ENCODE measurements around the gene PSG2. TPM values are rescaled to one million over a fixed set of nuclear protein-coding genes. Genes with fewer than 3 reads are reported as not detected.
"Not testable (repeated sequence)": the region's sequence is repeated elsewhere in the genome, so short reads cannot be mapped to it uniquely, and the experiment has no call there.

Gene PSG2
- total RNA-seq, 1 donor from 2014 or later = not detected

DNA sequence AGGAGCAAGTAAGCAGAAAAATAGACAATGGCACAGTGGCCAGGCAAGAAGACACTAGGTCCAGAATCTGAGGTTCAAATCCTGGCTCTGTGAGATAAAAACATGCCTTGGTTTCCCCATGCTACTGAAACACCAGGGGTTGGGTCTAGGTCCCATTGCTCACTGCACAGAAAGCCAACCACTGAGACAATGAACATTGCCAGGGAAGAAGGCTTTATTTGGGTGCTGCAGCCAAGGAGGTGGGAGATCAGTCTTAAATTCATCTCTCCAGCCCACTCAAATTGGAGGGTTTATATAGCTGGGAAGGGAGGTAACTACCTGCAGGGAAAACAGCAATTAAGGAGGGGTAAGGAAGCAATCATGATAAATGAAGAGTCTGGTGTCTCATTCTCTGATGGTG is 32.6 kb upstream of the PSG2 start:
- H3K36me3 Mint-ChIP-seq (ENCODE audit: unreplicated experiment); H3K27ac Mint-ChIP-seq (ENCODE audit: unreplicated experiment); H3K27me3 Mint-ChIP-seq (ENCODE audit: unreplicated experiment): not testable (repeated sequence)

GRCh38 chr19:43114626-43115025 is 32.1 kb upstream of the PSG2 start:
- H3K9me3 Mint-ChIP-seq (ENCODE audit: unreplicated experiment) = peaks cover 37% of the 10 kb centered on the region
- not testable (repeated sequence) for H3K27ac Mint-ChIP-seq (ENCODE audit: unreplicated experiment); H3K4me1 Mint-ChIP-seq (ENCODE audit: unreplicated experiment); H3K4me3 Mint-ChIP-seq (ENCODE audit: unreplicated experiment); H3K27me3 Mint-ChIP-seq (ENCODE audit: unreplicated experiment); H3K36me3 Mint-ChIP-seq (ENCODE audit: unreplicated experiment); DNase-seq (ENCODE audit: extremely low spot score, unreplicated experiment)

More for the DNA sequence above, 32.6 kb upstream of the PSG2 start:
- not testable (repeated sequence) for H3K4me1 Mint-ChIP-seq (ENCODE audit: unreplicated experiment); H3K4me3 Mint-ChIP-seq (ENCODE audit: unreplicated experiment); DNase-seq (ENCODE audit: extremely low spot score, unreplicated experiment)
- H3K9me3 Mint-ChIP-seq (ENCODE audit: unreplicated experiment) = peaks cover 41% of the 10 kb centered on the region

DNA sequence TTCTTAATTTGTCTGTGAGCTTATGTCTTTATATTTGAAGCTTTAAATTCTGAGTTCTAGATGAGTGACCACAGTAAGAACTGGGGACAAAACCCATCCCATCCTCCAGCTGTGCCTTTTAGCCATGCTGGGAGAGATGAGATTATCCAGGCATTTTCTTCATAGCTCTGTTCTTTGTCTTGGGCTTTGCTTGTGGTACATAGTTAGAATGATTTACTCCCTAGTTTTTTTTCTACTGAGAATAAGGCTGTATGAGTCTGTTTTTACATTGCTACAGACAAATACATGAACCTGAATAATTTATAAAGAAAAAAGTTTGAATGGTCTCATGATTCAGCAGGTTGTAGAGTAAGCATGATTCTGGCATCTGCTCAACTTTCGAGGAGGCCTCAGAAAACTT is 24.9 kb upstream of the PSG2 start:
- not testable (repeated sequence) for H3K36me3 Mint-ChIP-seq (ENCODE audit: unreplicated experiment); DNase-seq (ENCODE audit: extremely low spot score, unreplicated experiment); H3K27ac Mint-ChIP-seq (ENCODE audit: unreplicated experiment); H3K27me3 Mint-ChIP-seq (ENCODE audit: unreplicated experiment); H3K4me3 Mint-ChIP-seq (ENCODE audit: unreplicated experiment); H3K4me1 Mint-ChIP-seq (ENCODE audit: unreplicated experiment)
- peaks cover 30% of the 10 kb centered on the region for H3K9me3 Mint-ChIP-seq (ENCODE audit: unreplicated experiment)

DNA sequence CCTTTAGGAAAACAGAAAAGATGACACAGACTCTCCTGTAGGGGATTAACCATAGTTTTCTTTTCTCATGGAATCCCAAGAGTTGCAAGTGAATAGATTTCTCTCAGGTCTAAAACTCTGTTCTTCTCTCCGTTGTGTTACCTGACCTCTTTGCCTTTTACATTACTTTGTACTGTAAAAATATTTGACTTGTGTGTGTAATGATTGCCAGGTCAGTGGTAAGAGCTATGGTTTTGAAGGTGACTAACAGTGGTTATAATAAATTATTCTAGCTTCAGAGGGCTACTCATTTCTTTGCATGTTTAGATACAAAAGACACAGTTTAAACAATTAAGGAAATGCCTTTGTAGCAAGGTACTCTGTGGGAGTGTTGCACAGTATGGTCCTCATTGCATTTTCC is 23.0 kb upstream of the PSG2 start:
- TF ChIP-seq, protein P1, sequence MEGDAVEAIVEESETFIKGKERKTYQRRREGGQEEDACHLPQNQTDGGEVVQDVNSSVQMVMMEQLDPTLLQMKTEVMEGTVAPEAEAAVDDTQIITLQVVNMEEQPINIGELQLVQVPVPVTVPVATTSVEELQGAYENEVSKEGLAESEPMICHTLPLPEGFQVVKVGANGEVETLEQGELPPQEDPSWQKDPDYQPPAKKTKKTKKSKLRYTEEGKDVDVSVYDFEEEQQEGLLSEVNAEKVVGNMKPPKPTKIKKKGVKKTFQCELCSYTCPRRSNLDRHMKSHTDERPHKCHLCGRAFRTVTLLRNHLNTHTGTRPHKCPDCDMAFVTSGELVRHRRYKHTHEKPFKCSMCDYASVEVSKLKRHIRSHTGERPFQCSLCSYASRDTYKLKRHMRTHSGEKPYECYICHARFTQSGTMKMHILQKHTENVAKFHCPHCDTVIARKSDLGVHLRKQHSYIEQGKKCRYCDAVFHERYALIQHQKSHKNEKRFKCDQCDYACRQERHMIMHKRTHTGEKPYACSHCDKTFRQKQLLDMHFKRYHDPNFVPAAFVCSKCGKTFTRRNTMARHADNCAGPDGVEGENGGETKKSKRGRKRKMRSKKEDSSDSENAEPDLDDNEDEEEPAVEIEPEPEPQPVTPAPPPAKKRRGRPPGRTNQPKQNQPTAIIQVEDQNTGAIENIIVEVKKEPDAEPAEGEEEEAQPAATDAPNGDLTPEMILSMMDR (IDR thresholded peaks at IDR 0.05) = no peak
- H3K9me3 Mint-ChIP-seq (ENCODE audit: unreplicated experiment) = peaks cover 38% of the 10 kb centered on the region
- H3K4me3 Mint-ChIP-seq (ENCODE audit: unreplicated experiment) = no peak overlapping the region
- no peaks in the 10 kb centered on the region for H3K36me3 Mint-ChIP-seq (ENCODE audit: unreplicated experiment)
- H3K4me1 Mint-ChIP-seq (ENCODE audit: unreplicated experiment) = no peaks in the 10 kb centered on the region
- H3K27me3 Mint-ChIP-seq (ENCODE audit: unreplicated experiment) = no peaks in the 10 kb centered on the region
- DNase-seq (ENCODE audit: extremely low spot score, unreplicated experiment) = no peak
- no peak overlapping the region for H3K27ac Mint-ChIP-seq (ENCODE audit: unreplicated experiment)

DNA sequence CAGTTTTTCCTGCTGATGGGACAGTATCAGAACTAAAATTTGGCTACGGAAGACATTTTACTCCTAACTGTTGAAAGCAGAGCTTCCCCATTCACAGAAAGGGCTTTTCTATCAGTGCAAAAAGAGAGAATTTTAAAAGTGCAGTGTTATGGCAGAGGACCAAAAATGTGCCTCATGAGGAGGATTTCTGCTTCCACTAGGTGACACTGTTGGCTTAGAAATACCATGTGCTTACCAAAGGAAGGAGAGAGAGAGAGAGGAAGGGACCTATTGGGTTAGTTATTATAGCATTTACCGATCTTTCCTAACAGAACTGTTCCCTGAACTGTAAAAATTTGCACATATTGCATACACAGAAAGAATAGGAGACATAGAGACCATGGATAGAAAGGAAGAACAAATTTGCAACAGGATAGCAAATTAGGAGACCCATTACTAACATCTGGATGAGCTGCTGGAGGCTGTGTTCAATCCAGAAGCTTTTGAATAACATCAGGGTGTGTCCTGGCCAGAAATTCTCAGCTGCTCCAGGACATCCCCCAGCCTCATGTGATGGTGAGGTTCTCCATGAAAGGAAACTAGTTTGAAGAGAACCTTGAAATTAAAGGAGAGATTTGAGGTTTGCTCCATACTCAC is 21.8 kb upstream of the PSG2 start:
- not testable (repeated sequence) for H3K27me3 Mint-ChIP-seq (ENCODE audit: unreplicated experiment); H3K4me1 Mint-ChIP-seq (ENCODE audit: unreplicated experiment); H3K36me3 Mint-ChIP-seq (ENCODE audit: unreplicated experiment); DNase-seq (ENCODE audit: extremely low spot score, unreplicated experiment); H3K4me3 Mint-ChIP-seq (ENCODE audit: unreplicated experiment); H3K27ac Mint-ChIP-seq (ENCODE audit: unreplicated experiment)
- H3K9me3 Mint-ChIP-seq (ENCODE audit: unreplicated experiment) = peaks cover 38% of the 10 kb centered on the region

DNA sequence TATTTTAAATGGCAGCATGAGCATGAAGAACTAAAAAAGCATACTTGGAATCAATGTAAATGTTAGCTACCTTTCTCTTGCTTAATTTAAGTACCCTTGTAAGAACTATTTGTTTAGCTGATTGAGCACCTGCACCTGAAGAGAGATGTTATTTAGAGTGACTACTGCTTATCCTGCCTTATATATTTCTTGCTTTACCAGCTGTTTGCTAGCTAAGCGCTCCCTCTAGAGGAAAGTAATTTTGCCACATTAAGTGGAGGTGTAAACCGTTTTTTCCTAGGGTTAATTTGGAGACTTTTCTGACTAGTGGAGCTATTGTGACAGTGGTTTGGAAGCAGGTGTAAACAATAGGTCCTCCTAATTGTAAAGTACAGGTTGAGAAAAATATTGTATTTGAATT is 19.4 kb upstream of the PSG2 start:
- Mint-ChIP-seq H3K27ac (ENCODE audit: unreplicated experiment) (no peak overlapping the region), H3K4me3 (ENCODE audit: unreplicated experiment) (no peak overlapping the region), H3K9me3 (ENCODE audit: unreplicated experiment) (peaks cover 25% of the 10 kb centered on the region), H3K36me3 (ENCODE audit: unreplicated experiment) (no peaks in the 10 kb centered on the region), H3K27me3 (ENCODE audit: unreplicated experiment) (no peaks in the 10 kb centered on the region), H3K4me1 (ENCODE audit: unreplicated experiment) (no peaks in the 10 kb centered on the region)
- TF ChIP-seq, protein P1 (IDR thresholded peaks at IDR 0.05) = no peak
- no peak for DNase-seq (ENCODE audit: extremely low spot score, unreplicated experiment)

- H3K27ac Mint-ChIP-seq (ENCODE audit: unreplicated experiment); H3K36me3 Mint-ChIP-seq (ENCODE audit: unreplicated experiment); H3K4me3 Mint-ChIP-seq (ENCODE audit: unreplicated experiment); H3K27me3 Mint-ChIP-seq (ENCODE audit: unreplicated experiment); H3K4me1 Mint-ChIP-seq (ENCODE audit: unreplicated experiment); DNase-seq (ENCODE audit: extremely low spot score, unreplicated experiment): not testable (repeated sequence)
- peaks cover 15% of the 10 kb centered on the region for H3K9me3 Mint-ChIP-seq (ENCODE audit: unreplicated experiment)
Measured at GRCh38 chr19:43098416-43098815, 15.9 kb upstream of the PSG2 start.

All from osteocyte (in vitro differentiated cells).